Islet precursor cell (in vitro differentiated cells): ENCODE data around the gene HSPA6.
"Not testable (repeated sequence)": the region's sequence is repeated elsewhere in the genome, so short reads cannot be mapped to it uniquely, and the experiment has no call there.

Experiments used
- DNase-seq: peaks from one replicate; pipeline ENCODE4 v3.0.0-alpha.2; 2018

Gene HSPA6

DNA sequence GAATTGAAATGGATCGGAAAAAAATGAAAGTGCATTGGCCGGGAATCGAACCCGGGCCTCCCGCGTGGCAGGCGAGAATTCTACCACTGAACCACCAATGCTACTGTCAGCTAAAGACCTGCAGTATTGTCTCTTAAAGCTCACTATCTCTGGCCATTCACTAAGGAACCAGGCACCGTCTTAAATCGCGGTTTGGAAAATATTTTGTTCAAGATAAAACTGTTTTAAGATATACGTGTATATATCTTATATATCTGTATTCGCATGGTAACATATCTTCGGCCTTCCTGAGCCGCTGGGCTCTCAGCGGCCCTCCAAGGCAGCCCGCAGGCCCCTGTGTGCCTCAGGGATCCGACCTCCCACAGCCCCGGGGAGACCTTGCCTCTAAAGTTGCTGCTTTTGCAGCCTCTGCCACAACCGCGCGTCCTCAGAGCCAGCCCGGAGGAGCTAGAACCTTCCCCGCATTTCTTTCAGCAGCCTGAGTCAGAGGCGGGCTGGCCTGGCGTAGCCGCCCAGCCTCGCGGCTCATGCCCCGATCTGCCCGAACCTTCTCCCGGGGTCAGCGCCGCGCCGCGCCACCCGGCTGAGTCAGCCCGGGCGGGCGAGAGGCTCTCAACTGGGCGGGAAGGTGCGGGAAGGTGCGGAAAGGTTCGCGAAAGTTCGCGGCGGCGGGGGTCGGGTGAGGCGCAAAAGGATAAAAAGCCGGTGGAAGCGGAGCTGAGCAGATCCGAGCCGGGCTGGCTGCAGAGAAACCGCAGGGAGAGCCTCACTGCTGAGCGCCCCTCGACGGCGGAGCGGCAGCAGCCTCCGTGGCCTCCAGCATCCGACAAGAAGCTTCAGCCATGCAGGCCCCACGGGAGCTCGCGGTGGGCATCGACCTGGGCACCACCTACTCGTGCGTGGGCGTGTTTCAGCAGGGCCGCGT lies at the start of gene HSPA6:
TSS of gene HSPA6 (plus strand) at position 724 of the 925 bp plus-strand sequence. CDS start at position 843, 119 bp downstream.
- DNase-seq = peak; percentile 86

DNA sequence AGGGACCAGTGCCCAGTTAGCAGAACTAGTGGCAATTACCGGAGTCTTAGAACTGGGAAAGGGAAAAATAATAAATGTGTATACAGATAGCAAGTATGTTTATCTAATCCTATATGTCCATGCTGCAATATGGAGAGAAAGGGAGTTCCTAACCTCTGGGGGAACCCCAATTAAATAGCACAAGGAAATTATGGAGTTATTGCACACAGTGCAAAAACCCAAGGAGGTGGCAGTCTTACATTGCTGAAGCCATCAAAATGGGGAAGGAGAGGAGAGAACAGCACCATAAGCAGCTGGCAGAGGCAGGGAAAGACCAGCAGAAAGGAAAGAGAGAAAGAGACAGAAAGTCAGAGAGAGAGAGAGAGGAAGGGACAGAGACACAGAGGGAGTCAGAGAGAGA lies 46.6 kb upstream of the HSPA6 start:
- not testable (repeated sequence) for DNase-seq

DNA sequence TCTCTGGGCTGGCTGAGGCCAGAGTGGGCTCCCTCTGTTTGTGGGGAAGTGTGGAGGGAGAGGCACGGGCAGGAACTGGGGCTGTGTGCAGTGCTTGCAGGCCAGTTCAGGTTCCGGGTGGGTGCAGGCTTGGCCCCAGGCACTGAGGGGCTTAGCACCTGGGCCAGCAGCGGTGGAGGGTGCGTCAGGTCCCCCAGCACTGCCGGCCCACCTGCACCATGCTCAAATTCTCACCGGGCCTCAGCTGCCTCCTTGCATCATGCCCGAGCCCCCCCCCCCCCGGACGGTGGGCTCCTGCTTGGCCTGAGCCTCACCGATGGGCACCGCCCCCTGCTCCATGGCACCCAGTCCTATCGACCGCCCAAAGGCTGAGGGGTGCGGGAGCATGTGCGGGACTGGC lies 45.4 kb upstream of the HSPA6 start:
- DNase-seq = no peak

DNA sequence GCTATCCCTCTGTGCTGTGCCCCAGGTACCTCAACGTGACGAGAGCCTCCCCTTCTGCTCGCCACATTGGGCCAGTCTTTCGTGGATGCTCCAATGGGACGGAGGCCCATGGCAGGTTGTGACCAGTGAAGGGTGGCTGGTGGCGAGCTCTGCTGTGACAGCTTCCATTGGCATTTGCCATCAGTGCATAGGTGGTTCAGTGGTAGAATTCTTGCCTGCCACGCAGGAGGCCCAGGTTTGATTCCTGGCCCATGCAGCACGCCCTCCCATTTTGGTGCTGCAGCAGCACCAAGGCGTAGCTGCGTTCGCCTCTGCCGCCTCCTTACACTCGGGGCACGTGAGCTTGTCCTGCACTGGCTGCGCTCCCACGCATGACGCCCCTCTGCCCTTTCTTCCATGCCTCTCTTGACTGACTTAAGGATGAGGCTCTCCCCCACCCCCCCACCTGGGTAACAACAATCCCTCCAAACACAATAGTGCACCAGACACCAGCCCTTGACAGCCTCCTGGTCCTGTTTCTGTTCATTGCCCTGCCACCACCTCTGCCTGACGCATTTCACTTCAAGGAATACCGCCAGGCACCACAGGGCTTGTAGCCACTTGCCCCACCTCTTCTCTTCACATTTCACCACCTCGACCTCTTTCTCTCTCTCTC lies 43.8 kb upstream of the HSPA6 start:
- no peak for DNase-seq

DNA sequence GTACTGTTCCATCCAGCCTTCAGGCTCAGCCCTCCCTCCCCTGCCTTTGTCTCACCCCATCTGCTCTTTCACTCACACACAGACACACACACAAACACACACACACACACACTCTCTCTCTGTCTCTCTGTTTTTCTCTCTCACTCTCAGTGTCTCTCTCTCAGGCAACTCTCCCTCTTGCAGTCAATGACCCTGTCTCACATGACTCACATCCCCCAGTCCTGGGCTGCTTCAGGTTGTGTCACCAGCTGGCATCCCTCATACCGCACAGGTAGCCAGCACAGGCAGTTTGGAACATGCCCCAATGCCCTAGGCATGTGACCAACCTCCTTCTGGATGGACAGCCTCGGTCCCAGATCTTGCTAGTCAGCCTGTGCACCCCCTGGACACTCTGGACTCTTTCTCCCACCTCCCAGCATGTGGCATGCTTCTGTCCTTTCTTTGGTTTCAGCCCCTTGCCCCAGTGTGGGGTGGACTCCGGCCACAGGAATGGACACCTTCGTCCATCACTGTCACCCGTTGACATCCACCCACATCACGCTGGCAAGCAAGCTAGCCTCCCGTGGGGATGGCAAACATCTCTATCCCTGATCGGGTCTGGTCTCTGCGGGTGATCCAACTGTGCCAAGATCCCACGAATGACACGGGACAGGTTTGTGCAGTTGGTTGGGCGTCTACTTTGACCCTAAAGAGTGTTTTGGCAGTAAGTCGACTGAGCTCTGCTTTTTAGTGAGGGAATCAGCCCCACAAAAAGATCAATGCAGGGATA lies 42.5 kb upstream of the HSPA6 start:
- no peak for DNase-seq

DNA sequence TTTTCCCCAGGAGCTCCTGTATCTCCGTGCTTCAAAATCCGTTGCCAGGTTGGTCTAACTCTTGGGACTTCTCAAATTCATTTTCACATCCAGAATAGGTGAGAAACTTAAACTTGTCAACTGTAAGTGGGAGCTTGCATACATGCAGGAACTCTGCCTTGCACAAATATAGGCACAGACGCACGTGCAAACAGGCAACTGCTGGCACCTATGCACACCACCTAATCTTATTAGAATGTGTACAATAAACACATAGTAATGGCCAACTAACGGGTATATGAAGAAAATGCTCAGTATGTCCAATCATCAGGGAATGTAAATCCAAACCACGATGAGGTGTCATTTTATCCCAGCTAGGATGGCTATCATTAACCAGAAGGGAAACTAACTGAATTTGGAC lies 41.7 kb upstream of the HSPA6 start:
- no peak for DNase-seq

DNA sequence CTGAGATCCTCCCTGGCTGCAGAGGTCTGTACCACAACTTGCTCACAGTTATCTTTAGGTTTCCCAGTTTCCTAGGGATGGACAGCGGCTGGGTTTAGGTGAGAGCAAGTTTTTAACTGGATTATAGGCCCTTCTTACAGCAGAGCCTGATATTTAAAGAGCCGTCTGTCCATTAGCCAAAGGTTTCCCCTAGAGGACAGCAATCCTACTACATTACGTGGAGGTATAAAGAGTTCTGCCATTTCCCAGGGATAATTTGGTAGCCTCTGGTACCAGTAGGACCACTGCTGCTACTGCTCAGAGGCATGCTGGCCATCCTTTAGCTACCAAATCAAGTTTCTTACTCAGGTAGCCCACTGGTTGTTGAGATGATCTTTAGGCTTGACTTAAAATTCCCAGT lies 41.0 kb upstream of the HSPA6 start:
- no peak for DNase-seq

DNA sequence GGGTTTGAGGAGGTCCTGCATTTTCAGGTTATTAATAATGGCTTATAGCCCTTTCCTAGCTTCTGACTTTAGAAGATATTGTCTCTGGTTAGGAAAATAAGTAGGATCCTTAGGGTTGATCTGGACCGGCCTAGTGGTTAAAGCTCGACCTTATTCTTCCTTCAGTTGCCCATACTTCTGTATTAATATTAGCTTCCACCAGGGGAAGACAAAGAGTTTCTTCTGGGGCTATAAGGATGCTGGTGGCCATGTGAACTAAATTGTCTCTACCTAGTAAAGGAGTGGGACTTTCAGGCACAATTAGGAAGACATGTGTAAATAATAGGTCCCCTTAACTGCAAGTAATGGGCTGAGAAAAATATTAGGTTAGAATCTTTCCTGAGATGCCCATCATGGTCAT lies 39.7 kb upstream of the HSPA6 start:
- DNase-seq = no peak

DNA sequence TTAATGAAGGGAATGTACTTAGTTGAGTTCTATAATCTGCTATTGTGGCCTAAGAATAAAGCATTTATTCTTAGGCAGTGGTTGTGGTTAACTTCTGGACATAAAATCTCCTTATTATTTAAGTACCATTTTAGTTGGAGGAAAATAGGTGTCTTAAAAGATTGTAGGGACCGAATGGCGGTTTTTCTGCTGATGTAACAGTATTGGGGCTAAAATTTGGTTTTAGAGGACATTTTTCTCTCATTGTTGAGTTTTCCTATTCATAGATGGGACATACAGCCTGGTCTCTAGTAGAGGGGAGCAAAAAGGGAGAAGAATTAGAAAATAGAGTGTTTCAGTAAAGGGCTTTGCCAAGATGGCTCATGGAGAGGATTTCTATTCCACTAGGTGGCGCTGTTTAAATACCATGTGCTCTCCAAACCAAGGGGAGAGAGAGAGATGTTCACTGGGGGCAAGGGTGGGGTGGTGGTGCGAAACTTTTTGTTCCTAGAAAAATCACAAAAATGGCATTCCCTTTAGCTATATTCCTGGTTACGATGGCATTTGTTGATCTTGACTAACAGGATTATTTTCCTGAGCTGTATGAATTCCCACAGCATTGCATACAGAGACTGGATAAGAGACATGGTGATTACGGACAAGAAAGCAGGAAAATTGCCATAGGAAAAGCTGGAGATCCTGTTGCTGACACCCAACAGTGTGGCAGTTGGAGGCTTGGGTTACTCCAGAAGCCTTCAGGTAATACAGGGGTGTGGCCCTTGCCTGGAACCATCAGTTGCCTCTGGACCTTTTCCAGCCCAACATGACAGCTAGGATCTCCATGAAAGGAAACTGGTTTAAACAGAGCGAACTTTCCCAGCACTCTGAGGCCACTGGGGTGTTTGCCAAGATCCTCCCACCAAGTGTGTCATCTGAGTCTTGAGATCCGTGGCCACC lies 37.3 kb upstream of the HSPA6 start:
- DNase-seq = no peak

DNA sequence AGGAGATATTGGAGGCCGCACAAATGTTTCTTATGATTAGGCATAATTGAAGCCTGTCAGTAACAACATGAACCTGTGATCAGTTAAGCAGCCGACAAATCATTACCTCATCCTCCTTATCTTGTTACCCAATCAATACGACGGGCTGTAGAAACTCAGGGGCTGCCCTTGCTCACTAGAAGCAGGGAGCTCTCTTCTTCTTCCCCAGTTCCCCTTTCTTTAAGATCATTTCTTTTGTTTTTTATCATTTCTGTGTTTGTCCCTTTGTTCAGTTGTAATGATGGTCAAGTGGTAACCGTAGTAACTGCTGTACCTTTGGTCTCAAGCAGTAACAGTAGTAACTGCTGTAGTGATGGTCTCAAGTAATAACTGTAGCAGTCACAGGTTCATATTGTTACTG lies 32.9 kb upstream of the HSPA6 start:
- no peak for DNase-seq

DNA sequence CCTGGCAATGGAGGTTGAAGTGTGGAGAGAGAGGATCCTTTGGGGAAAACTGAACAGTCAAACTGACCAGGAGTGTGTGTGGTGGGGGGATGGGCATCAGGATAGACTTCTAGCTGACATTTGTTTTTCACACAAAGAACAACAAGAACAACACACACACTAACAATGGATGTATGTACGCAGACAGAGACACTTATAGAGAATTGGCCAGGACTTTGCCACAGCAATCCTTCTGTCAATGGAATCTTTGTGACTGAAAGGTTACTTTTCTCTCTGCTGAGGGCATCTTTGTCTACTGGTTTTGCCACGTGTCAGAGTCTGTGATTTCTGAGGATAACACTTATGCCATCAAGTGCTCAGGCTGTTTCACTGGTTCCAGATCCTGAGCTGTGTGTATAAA lies 31.5 kb upstream of the HSPA6 start:
- no peak for DNase-seq

DNA sequence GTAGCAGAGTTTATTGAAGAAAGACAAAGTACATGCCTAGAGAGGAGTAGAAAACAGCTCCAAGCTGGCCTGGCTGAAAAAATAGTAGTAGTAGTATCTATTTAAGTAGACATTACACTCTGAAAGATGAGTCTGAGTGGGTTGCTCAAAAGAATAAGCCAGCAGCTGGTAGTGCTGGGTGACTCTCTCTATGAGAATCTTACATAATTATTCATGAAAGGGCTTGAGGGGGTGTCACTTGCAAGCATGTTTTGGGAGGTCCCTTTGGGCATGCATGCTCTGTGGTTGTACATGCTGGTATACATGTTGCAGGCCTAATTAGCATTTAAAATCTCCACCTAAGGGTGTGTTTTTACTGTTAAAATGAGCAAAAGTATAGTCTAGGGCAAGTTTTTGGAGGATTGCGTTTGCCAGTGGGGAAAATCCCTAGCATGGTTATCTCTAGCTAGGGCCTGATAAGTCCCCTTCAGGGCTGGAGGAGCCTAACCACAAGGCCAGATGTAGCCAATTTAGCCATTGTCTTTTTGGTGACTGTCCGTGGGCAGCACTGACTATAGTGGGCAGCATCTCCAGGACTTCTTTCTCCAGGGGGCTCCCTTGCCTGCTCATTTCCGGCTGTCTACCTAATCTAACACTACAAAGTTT lies 30.1 kb upstream of the HSPA6 start:
- DNase-seq = no peak

DNA sequence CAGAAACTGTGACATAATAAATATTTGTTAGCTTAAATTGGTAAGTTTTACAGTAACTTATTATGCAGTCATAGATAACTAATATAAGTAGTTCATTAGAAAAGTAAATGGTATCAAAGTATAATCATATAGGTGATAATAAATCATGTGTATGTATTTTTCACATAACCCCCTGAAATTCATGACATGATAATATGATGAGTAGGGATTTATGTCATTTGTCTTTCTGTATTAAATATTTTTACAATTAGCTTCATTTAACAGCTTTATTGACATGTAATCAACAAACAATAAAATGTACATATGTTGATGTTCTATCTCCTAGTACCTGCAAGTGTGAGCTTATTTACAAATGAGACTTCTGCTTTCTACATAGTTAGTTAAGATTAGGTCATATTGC lies 28.9 kb upstream of the HSPA6 start:
- DNase-seq = no peak

DNA sequence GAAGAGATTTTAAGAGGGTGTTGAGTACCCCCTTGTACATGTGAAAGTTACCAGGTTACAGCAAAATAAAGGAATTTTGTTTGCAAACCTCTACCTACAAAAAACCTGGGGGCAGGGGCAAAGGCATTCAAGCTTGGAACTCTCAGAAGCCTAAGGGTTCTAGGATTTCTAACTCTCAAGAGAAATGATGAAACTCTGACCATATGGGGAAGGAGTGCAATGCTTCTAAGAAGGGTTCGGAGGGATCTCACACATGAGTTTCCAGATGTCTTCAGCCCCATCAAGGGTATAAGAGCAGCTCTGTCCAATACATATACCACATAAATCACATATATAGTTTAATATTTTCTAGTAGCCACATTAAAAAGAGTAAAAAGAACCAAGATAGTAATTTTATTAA lies 26.4 kb upstream of the HSPA6 start:
- no peak for DNase-seq

DNA sequence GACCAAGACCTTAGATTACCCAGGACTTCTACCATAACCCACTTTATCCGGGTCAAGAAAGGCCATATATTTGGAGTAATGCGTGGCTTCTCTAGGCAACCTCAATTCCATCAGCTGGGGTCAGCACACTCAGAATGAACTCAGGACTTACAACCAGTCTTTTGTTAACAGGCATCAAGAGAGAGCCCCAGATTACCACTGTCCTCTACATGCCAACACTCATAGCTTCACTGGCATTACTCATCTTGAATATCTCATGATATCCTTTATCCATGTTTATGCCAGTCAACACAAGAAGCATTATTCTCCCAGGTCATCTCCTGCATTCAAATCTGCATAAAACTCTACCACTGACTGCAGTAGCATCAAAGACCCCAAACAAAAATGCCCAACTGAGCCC lies 25.7 kb upstream of the HSPA6 start:
- no peak for DNase-seq

DNA sequence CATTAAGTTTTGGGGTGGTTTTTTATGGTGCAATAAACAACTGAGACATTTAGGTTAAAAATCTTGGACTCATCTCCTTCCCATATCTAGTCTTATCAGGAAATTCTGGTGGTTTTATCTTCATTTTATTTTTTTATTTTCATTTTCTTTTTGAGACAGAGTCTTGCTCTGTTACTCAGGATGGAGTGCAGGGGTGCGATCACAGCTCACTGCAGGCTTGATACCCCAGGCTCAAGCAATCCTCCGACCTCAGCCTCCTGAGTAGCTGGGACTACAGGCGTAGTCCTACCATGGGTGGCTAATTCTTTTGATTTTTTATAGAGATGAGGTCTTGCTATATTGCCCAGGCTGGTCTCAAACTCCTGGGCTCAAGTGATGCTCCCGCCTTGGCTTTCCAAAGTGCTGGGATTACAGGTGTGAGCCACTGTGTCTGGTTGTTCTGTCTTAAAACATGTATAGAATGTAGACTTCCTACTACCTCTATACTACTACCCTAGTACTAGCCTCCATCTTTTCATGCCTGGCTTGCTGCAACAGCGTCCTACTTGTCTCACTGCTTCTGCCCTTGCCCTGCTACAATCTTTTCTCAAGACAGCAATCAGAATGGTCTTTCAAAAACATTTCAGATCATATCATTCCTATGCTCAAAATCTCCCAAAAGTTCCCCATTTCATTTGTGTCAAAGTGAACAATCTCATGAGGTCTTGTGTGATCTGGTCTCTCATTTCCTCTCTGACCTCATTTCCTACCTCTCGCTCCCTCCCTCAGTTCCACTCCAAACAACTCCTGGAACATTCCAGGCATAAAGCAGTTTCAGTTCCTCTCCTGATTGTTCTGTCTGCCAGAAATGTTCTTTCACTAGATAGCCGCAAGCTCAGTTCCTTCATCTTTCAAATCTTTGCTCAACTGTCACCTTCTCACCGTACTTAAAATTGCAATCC lies 25.0 kb upstream of the HSPA6 start:
- DNase-seq = no peak

DNA sequence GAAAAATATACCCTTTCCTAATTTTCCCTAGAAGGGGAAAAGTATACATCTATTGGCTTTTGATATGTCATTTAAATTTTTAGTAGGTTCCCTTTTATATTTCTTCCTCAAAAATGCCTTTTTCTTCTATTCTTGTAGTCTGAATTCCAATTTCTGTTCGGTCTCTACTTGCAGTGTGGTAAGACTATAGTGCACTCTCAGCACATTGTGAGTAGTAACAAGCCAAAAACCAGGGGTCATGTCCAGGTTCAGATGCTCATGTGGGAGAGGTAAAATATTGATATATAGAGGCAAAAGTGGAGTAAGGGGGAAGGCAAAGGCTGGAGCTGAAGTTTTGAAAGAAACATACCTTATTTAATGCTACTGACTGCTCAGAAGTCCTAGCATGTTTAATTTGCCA lies 23.1 kb upstream of the HSPA6 start:
- no peak for DNase-seq

DNA sequence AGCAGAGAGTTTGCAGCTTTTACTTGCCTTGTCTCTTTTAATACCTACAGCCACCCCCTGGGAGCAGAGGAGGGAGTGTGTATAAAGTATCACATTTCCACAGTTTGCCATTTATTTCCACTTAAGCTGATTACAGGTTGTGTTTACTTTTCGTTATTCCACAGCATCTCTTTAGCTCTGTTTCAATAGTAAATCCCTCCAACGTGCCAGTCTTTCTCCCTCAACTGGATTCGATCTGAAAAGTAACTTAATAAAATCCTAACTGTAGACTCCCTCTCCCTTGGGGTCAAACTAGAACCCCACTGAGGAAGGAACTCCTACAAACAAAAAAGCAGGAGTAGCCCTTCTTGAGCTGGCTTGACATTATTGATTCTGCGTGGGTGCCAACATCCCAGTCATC lies 22.2 kb upstream of the HSPA6 start:
- no peak for DNase-seq

DNA sequence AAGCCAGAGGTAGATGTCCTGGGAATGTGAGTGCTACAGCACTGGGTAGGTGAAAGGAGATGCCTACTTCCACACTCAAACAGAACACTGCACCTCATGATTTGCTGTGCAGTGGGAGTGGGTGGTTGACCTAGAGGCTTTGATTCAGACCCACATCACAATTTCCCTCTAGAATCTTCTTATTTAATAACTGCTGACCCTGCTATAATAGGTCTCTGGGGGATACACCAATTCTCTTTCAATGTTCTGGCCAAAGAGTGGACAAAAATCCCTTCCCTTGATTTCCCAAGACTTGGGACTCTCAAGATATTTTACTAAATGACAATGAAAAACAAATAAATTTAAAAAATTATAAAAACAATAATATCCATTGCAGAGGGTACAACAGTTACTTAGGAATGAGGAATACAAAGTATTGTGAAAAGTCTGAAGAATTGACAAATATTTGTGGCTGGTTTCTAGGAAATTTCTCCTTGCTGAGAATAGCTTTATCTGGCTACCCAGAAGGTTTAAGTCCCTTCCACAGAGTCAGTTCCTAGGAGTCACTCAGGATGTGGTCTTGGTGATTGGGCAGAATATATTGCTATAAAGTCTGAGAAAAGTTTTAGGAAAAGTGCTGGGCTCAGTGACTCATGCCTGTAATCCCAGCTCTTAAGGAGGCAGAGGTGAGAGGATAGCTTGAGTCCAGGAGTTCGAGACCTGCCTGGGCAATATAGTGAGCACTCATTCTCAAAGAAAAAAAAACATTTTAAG lies 21.5 kb upstream of the HSPA6 start:
- no peak for DNase-seq

DNA sequence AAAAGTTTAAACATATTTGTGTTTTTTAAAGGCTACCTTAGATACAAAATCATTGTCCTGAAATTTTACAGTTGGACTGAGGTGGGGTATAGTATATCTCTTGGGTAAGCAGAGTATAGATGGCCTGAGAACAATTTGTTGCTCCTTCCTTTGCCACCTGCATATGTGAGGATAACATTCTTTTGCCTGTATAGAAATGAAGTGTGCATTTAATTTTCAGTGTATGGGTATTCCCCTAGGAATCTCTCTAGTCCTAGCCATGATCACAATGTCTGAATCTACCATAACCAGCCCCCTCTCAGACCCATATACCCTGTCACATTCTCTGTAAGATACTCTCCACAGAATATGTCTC lies 21.0 kb upstream of the HSPA6 start:
- DNase-seq = no peak
